ENCODE results near the gene SLC5A7. TPM values are rescaled to one million over a fixed set of nuclear protein-coding genes. Genes with fewer than 3 reads are reported as not detected.

The SLC5A7 gene
- polyA plus RNA-seq, 2 of the 4 experiments (the other 2 are of a cell fraction) = not detected

DNA sequence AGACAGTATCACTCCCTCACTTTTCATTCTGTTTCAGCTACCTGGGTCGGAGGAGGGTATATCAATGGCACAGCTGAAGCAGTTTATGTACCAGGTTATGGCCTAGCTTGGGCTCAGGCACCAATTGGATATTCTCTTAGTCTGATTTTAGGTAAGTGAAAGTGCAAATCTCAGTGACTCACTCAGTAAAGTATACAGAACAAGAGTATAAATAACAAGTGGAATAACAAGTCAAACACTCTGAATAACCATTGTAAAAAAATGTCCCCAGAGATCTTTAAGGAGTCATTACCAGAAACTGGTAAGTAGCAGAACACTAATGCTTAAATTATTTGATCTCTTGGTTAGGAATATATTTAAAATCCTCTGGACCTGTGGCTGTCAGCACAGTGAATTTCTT lies 5.7 kb downstream of the SLC5A7 start:
- TF ChIP-seq EP300 (IDR thresholded peaks at IDR 0.05) (no peak), NPAS2 (CRISPR knock-in tag; IDR thresholded peaks at IDR 0.05; ENCODE audit: borderline replicate concordance) (no peak), RAD21 (conservative IDR thresholded peaks at IDR 0.05 in 1 of 2, IDR thresholded peaks at IDR 0.05 in 1 of 2) (no peak), MYC (IDR thresholded peaks at IDR 0.05; ENCODE audit: borderline replicate concordance, low read length) (no peak), SREBF2 (IDR thresholded peaks at IDR 0.05) (no peak), TFCP2L1 (CRISPR knock-in tag; IDR thresholded peaks at IDR 0.05) (no peak), HEYL (CRISPR knock-in tag; IDR thresholded peaks at IDR 0.05) (no peak), KDM5A (IDR thresholded peaks at IDR 0.05) (no peak)
- TF ChIP-seq, protein P1, sequence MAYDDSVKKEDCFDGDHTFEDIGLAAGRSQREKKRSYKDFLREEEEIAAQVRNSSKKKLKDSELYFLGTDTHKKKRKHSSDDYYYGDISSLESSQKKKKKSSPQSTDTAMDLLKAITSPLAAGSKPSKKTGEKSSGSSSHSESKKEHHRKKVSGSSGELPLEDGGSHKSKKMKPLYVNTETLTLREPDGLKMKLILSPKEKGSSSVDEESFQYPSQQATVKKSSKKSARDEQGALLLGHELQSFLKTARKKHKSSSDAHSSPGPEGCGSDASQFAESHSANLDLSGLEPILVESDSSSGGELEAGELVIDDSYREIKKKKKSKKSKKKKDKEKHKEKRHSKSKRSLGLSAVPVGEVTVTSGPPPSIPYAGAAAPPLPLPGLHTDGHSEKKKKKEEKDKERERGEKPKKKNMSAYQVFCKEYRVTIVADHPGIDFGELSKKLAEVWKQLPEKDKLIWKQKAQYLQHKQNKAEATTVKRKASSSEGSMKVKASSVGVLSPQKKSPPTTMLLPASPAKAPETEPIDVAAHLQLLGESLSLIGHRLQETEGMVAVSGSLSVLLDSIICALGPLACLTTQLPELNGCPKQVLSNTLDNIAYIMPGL (CRISPR knock-in tag; IDR thresholded peaks at IDR 0.05; ENCODE audit: borderline replicate concordance) = no peak

DNA sequence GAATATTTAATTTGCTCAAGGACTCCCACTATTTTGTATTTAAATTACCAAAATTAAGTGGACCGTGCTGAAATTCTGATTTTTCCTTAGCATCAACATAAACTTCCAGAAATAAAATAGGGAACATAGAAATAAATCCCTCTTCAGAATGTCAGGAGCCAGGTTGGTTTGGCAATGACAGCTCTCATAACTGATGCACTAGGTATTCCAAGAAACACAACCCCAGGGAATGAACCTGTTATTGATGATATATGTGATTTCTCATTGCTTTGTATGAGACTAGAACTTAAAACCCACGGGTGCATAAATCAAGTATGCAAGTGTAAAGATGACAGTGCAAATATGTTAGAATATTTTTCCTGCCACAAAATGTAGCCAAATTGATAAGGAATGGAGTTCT lies 12.8 kb downstream of the SLC5A7 start:
- FAIRE-seq (no peak), DNase-seq (ENCODE audit: low read depth in 1 of 2, low spot score in 1 of 2) (no peak), ATAC-seq (no peak)
- Histone ChIP-seq H3K4me2 (no peak overlapping the region), H3K4me1 (no peaks in the 10 kb centered on the region), H3K4me3 (no peak overlapping the region), H3K27ac (no peak overlapping the region), H3K9me3 (no peaks in the 10 kb centered on the region)
- ChIA-PET POLR2A (no interaction called here), CTCF (no interaction called here)
- 7% methylated on average over 2 of the region's 2 CpGs for WGBS (ENCODE audit: missing lambda C conversion rate)
- TF ChIP-seq TP53 (CRISPR knock-in tag; IDR thresholded peaks at IDR 0.05) (no peak), RNF2 (IDR thresholded peaks at IDR 0.05; ENCODE audit: borderline replicate concordance, low read depth) (no peak), RAD21 (conservative IDR thresholded peaks at IDR 0.05 in 1 of 2, IDR thresholded peaks at IDR 0.05 in 1 of 2) (no peak), CHD2 (IDR thresholded peaks at IDR 0.05; ENCODE audit: low read length, partially characterized antibody) (no peak), NPAS2 (CRISPR knock-in tag; IDR thresholded peaks at IDR 0.05; ENCODE audit: borderline replicate concordance) (no peak), JUNB (IDR thresholded peaks at IDR 0.05) (no peak), TFCP2L1 (CRISPR knock-in tag; IDR thresholded peaks at IDR 0.05) (no peak), ZNF302 (CRISPR knock-in tag; IDR thresholded peaks at IDR 0.05) (no peak)
- TF ChIP-seq, protein P2, sequence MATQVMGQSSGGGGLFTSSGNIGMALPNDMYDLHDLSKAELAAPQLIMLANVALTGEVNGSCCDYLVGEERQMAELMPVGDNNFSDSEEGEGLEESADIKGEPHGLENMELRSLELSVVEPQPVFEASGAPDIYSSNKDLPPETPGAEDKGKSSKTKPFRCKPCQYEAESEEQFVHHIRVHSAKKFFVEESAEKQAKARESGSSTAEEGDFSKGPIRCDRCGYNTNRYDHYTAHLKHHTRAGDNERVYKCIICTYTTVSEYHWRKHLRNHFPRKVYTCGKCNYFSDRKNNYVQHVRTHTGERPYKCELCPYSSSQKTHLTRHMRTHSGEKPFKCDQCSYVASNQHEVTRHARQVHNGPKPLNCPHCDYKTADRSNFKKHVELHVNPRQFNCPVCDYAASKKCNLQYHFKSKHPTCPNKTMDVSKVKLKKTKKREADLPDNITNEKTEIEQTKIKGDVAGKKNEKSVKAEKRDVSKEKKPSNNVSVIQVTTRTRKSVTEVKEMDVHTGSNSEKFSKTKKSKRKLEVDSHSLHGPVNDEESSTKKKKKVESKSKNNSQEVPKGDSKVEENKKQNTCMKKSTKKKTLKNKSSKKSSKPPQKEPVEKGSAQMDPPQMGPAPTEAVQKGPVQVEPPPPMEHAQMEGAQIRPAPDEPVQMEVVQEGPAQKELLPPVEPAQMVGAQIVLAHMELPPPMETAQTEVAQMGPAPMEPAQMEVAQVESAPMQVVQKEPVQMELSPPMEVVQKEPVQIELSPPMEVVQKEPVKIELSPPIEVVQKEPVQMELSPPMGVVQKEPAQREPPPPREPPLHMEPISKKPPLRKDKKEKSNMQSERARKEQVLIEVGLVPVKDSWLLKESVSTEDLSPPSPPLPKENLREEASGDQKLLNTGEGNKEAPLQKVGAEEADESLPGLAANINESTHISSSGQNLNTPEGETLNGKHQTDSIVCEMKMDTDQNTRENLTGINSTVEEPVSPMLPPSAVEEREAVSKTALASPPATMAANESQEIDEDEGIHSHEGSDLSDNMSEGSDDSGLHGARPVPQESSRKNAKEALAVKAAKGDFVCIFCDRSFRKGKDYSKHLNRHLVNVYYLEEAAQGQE (IDR thresholded peaks at IDR 0.05) = no peak

More for the DNA sequence above, 5.7 kb downstream of the SLC5A7 start:
- H3K27ac ChIP-seq = no peak overlapping the region
- WGBS (ENCODE audit: missing lambda C conversion rate) = 0% methylated on average over 1 of the region's 1 CpG
- DNase-seq (ENCODE audit: low read depth in 1 of 2, low spot score in 1 of 2) = no peak
- no peak overlapping the region for H3K4me2 ChIP-seq
- POLR2A ChIA-PET = no interaction called here
- CTCF ChIA-PET = no interaction called here
- no peaks in the 10 kb centered on the region for H3K4me1 ChIP-seq
- no peaks in the 10 kb centered on the region for H3K9me3 ChIP-seq
- H3K4me3 ChIP-seq = no peak overlapping the region
- no peak for FAIRE-seq
- ATAC-seq = no peak

DNA sequence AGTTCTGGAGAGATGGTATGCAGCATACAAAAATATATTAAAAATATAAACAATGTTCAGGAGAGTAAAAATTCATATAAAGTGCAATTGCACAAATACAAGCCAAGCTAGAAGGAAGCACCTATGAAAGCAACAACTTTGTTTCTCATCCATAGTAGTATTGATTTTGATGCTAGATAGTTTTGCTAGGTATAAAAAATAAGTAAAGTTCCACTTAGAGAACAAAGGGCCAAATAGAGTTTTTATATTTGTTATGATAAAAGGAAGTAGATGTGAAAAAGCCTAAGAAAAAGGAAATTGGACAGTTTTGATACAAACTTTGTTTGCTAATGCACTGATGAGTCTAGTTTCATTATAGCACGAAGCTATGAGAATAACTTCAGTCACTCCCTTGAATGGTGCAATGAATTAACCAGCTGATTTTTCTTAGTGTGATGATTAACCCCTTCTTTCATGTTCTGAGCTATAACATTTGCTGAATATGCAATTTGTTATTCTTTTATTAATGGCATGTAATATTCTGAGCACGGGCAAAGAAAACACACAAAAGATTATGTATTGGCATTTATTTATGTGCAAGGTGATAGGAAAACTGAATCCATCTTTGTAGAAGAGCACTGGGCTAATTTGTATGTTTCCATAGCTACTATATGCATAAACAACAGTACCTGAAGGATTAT lies 24.7 kb downstream of the SLC5A7 start:
- ATAC-seq (no peak), FAIRE-seq (no peak), DNase-seq (ENCODE audit: low read depth in 1 of 2, low spot score in 1 of 2) (no peak)
- H3K27ac ChIP-seq = no peak overlapping the region
- no peak overlapping the region for H3K4me3 ChIP-seq
- H3K4me1 ChIP-seq = no peaks in the 10 kb centered on the region
- WGBS (ENCODE audit: missing lambda C conversion rate) = 1% methylated on average over 2 of the region's 2 CpGs
- ChIA-PET POLR2A (no interaction called here), CTCF (no interaction called here)
- peaks cover 22% of the 10 kb centered on the region; the same call in 2 of the 3 replicates for H3K9me3 ChIP-seq
- TF ChIP-seq, protein P3, sequence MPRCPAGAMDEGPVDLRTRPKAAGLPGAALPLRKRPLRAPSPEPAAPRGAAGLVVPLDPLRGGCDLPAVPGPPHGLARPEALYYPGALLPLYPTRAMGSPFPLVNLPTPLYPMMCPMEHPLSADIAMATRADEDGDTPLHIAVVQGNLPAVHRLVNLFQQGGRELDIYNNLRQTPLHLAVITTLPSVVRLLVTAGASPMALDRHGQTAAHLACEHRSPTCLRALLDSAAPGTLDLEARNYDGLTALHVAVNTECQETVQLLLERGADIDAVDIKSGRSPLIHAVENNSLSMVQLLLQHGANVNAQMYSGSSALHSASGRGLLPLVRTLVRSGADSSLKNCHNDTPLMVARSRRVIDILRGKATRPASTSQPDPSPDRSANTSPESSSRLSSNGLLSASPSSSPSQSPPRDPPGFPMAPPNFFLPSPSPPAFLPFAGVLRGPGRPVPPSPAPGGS (IDR thresholded peaks at IDR 0.05) = no peak
- TF ChIP-seq MAFK (IDR thresholded peaks at IDR 0.05; ENCODE audit: partially characterized antibody) = peak; percentile 76
- H3K4me2 ChIP-seq = no peak overlapping the region

All from A549 (cell line).